ENCODE data around the gene HACD4.

DNA sequence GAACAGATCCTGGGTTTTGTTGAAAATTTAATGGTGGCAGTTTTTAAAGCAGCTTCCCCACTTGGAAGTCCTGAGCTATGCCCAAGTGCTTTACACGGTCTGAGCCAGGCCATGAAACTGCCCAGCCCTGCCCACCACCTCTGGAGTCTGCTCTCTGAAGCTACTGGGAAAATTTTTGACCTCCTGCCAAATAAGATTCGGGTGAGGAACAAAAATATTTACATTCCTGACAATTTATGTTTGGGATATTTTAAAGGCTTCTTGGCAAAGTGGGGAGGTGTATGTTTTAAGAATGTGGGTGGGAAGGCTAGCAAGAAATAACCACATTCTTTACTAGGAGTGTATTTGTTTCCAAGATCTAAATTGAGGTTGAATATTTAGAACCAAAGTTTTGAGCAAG, 50.0 kb downstream of the HACD4 start:
- no peak for TF ChIP-seq CTCF (IDR thresholded peaks at IDR 0.05)
- TF ChIP-seq EP300 (IDR thresholded peaks at IDR 0.05) = no peak

Data from ovary (tissue), 3 donors.